Esophagus muscularis mucosa (tissue), 4 donors: ENCODE results near the gene USP1. TPM values are rescaled to one million over a fixed set of nuclear protein-coding genes. Genes with fewer than 3 reads are reported as not detected.

Experiments used
- DNase-seq: peaks from one replicate; pipeline ENCODE4 v3.0.0-alpha.2; 2017; ENCODE audit errors: extremely low spot score
- H3K27ac ChIP-seq, 4 donors: fragments of 200-600 bp; sonication (generic); replicated peaks in 1 of 4; 1 replicate in 3 of 4; 2 replicates in 1 of 4; pipeline ENCODE4 v1.5.1; 2016 to 2019; ENCODE audit warnings: mild to moderate bottlenecking in 1 of 4
- H3K27me3 ChIP-seq, 4 donors: fragments of 200-600 bp; sonication (generic); one replicate each; pipeline versions ENCODE4 v1.5.1 to v1.6.0; 2016 to 2019
- H3K36me3 ChIP-seq, 4 donors: fragments of 200-600 bp; sonication (generic); one replicate each; pipeline ENCODE4 v1.5.1; 2016 to 2019
- H3K4me1 ChIP-seq, 4 donors: fragments of 200-600 bp; sonication (generic); one replicate each; pipeline ENCODE4 v1.5.1; 2016 to 2019
- H3K4me3 ChIP-seq, 4 donors: fragments of 200-600 bp; sonication (generic); 1 replicate in 2 of 4; 2 replicates in 2 of 4; pipeline ENCODE4 v1.5.1; 2016 to 2019; ENCODE audit warnings: mild to moderate bottlenecking in 4 of 4, moderate library complexity in 1 of 4
- H3K9me3 ChIP-seq, 4 donors: fragments of 200-600 bp; sonication (generic); 1 replicate in 3 of 4; 2 replicates in 1 of 4; pipeline ENCODE4 v1.5.1; 2016 to 2019
- EP300 ChIP-seq: sonication (generic); formaldehyde crosslinking; IDR thresholded peaks from one replicate; pipeline ENCODE4 v1.6.1; 2017; ENCODE audit warnings: antibody characterized with exemption
- POLR2A ChIP-seq: fragments of 450-650 bp; IDR thresholded peaks from one replicate; pipeline ENCODE4 v1.6.1; 2017; ENCODE audit warnings: antibody characterized with exemption, moderate library complexity, mild to moderate bottlenecking, low read depth
- POLR2AphosphoS5 ChIP-seq, 2 donors: sonication (generic); formaldehyde crosslinking; IDR thresholded peaks; one replicate each; pipeline ENCODE4 v1.6.1; 2017; ENCODE audit warnings: antibody characterized with exemption in 2 of 2
- WGBS: methylation state at CpG from one replicate; pipeline ENCODE4 v1.1.5; 2018; 5-methylcytosine and 5-hydroxymethylcytosine counted together
- intact Hi-C: fragments of 100-400 bp; cut with DNase I; formaldehyde crosslinking; loops from one replicate; pipeline ENCODE4 v1.15.1; 2023
- total RNA-seq, 4 donors: library from RNA; depleted of rRNA; stranded (reverse); fragments of >200 nt; gene quantifications; one replicate each; pipeline versions ENCODE4 v1.1.0 to v1.2.1, GENCODE V29; 2016
- TF ChIP-seq, protein P1 (sequence below), 3 experiments: fragments of 200-600 bp in 2 of 3; fragments of 450-650 bp in 1 of 3; sonication (generic) in 2 of 3; IDR thresholded peaks; one replicate each; pipeline ENCODE4 v1.5.1; 2017 to 2019; ENCODE audit warnings: antibody characterized with exemption in 3 of 3, mild to moderate bottlenecking in 2 of 3, moderate library complexity in 1 of 3

Gene USP1
- total RNA-seq, 4 donors from 2014 or later, result 21.0 to 32.4 (median 27.6) TPM

DNA sequence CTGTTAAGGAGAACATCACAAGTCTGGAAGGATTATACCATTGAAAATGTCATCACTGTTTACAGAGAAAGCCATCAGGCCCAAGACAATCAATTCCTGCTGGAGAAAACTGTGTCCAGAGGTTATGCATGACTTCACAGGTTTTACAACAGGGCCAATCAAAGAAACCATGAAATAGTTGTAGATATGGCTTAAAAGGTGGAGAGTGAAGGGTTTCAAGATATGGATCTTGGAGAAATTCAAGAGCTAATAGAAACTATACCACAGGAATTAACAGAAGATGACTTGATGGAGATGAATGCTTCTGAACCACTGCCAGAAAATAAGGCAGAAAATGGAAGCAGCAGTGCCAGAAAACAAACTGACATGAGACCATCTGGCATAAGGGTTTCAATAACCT is 30.2 kb downstream of the USP1 start:
- no peaks in the 10 kb centered on the region for H3K4me1 ChIP-seq
- peaks cover 0 to 9% (median 0%) of the 10 kb centered on the region in 4 donors for H3K9me3 ChIP-seq
- no peak overlapping the region for H3K4me3 ChIP-seq
- H3K27ac ChIP-seq, result no peak overlapping the region
- no peak for DNase-seq
- intact Hi-C loops, result no loop called here
- H3K36me3 ChIP-seq, result peaks cover 24 to 83% (median 32%) of the 10 kb centered on the region in 4 donors
- H3K27me3 ChIP-seq, result no peaks in the 10 kb centered on the region
- TF ChIP-seq POLR2AphosphoS5 (IDR thresholded peaks at IDR 0.05), result no peak
- no peak for TF ChIP-seq POLR2A
- TF ChIP-seq EP300, result no peak
- TF ChIP-seq, protein P1, sequence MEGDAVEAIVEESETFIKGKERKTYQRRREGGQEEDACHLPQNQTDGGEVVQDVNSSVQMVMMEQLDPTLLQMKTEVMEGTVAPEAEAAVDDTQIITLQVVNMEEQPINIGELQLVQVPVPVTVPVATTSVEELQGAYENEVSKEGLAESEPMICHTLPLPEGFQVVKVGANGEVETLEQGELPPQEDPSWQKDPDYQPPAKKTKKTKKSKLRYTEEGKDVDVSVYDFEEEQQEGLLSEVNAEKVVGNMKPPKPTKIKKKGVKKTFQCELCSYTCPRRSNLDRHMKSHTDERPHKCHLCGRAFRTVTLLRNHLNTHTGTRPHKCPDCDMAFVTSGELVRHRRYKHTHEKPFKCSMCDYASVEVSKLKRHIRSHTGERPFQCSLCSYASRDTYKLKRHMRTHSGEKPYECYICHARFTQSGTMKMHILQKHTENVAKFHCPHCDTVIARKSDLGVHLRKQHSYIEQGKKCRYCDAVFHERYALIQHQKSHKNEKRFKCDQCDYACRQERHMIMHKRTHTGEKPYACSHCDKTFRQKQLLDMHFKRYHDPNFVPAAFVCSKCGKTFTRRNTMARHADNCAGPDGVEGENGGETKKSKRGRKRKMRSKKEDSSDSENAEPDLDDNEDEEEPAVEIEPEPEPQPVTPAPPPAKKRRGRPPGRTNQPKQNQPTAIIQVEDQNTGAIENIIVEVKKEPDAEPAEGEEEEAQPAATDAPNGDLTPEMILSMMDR (IDR thresholded peaks at IDR 0.05), result no peak

DNA sequence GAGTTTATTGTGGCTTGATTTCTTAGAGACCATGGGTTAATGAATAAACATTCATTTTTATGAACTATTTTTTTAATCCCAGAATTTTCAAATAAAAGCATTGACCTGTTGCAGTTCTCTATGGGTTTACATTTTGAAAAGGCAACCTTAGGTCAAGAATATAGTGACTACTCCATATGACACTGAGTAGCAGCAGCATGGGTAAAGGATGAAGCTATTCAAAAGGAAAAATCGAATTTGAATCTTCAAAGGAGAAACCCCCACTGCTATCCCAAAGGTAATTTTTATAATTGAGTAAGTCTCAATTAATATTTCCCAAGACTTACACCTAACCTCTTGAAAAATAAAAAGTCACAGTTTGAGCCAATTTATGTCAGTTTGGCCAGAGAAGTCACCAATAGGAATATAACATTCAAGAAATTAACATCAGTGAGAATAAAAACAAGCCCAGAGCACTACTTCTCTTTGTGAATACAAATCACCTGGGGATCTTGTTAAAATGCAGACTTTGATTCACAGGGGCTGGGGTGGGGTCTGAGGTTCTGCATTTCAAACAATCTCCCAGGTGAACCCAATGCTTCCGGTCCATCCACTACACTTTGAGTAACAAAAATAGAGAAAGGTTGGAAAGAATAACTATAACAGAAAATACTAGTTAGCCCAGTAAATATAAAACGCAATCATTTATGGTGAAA is 39.8 kb downstream of the USP1 start:
- Histone ChIP-seq H3K27me3 (no peaks in the 10 kb centered on the region), H3K36me3 (peaks cover 18 to 75% (median 47%) of the 10 kb centered on the region in 4 donors), H3K27ac (no peak overlapping the region), H3K9me3 (no peaks in the 10 kb centered on the region), H3K4me3 (no peak overlapping the region), H3K4me1 (no peaks in the 10 kb centered on the region)
- DNase-seq, result no peak
- TF ChIP-seq EP300, result no peak
- no peak for TF ChIP-seq POLR2AphosphoS5 (IDR thresholded peaks at IDR 0.05)
- TF ChIP-seq, protein P1 (IDR thresholded peaks at IDR 0.05), result no peak
- TF ChIP-seq POLR2A, result no peak
- WGBS, result 77% methylated on average over 3 of the region's 3 CpGs
- intact Hi-C loops, result no loop called here

DNA sequence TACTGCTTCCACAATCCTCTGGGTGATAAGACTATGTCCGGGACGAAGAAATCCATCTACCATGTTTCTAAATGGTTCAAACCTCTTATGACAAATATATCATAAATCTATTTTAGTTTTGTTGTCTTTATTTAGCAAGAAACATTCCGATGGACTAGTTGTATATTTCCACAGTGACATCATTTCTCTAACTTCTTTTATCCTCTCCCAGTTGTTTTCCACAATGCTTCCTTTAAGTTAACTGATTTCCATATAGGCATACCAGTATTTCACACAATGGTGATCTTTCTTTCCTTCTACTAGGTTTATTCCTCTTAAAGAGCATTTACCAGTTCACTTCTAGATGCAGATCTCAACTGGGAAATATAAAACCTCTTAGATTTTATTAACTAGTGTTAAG is 44.8 kb downstream of the USP1 start:
- no peak overlapping the region for H3K4me3 ChIP-seq
- TF ChIP-seq POLR2A (no peak), POLR2AphosphoS5 (IDR thresholded peaks at IDR 0.05) (no peak), EP300 (no peak)
- TF ChIP-seq, protein P1 (IDR thresholded peaks at IDR 0.05), result no peak
- DNase-seq, result no peak
- no peak overlapping the region for H3K27ac ChIP-seq
- H3K27me3 ChIP-seq, result no peaks in the 10 kb centered on the region
- no peaks in the 10 kb centered on the region for H3K9me3 ChIP-seq
- H3K36me3 ChIP-seq, result peaks cover 0 to 25% (median 12%) of the 10 kb centered on the region in 4 donors
- H3K4me1 ChIP-seq, result no peaks in the 10 kb centered on the region
- intact Hi-C loops, result no loop called here
- WGBS, result 89% methylated on average over 3 of the region's 3 CpGs

DNA sequence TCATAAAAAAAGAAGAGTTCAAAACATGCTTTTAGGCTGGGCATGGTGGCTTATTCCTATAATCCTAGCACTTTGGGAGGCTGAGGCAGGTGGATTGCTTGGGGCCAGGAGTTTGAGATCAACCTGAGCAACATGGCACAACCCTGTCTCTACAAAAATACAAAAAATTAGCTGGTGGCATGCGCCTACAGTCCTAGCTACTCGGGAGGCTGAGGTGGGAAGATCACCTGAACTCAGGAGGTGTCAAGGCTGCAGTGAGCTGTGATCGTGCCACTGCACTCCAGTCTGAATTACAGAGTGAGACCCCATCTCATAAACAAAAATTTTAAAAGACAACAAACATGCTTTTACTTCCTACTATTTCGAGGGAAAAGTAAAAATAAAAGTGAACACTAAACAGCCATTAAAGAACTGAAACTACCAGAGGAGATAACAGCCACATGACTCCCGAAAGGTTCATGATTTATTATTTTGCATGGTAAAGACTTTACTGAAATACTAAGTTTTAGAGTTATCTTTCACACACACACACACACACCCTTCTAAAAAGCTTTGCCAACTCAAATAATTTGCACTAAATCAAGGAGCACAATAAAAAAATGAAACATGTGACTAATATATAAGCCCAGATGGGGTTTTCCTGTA is 48.1 kb downstream of the USP1 start:
- no peaks in the 10 kb centered on the region for H3K9me3 ChIP-seq
- TF ChIP-seq POLR2AphosphoS5 (IDR thresholded peaks at IDR 0.05) (no peak), EP300 (no peak), POLR2A (no peak)
- TF ChIP-seq, protein P1 (IDR thresholded peaks at IDR 0.05), result no peak
- peaks cover 0 to 25% (median 15%) of the 10 kb centered on the region in 4 donors for H3K36me3 ChIP-seq
- no peak overlapping the region for H3K27ac ChIP-seq
- no peak for DNase-seq
- intact Hi-C loops, result no loop called here
- no peaks in the 10 kb centered on the region for H3K4me1 ChIP-seq
- no peak overlapping the region for H3K4me3 ChIP-seq
- WGBS, result 88% methylated on average over 5 of the region's 5 CpGs
- no peaks in the 10 kb centered on the region for H3K27me3 ChIP-seq
